GM19372 (cell line): ENCODE data around the gene TNFSF9.
A peak's percentile ranks its signal among the peaks of the same experiment; 100 is the strongest.

ENCODE experiments used
- ATAC-seq: cut with Tn5 transposase; IDR thresholded peaks from one replicate; pipeline ENCODE4 v1.9.1; 2021; ENCODE audit warnings: mild to moderate bottlenecking, low read depth, moderate library complexity; ENCODE audit not compliant: unreplicated experiment

The TNFSF9 gene

GRCh38 chr19:6530386-6531162 lies at the start of gene TNFSF9:
TSS of gene TNFSF9 (plus strand) at chr19:6531026. CDS start at chr19:6531037, 11 bp downstream.
- ATAC-seq: peak; percentile 37

- peak; percentile 53 for ATAC-seq
Observed at GRCh38 chr19:6481541-6482342, 49.1 kb upstream of the TNFSF9 start, which contains the start of gene DENND1C. TSS of gene DENND1C (minus strand) at chr19:6481787. CDS start at chr19:6481695, 92 bp downstream.

GRCh38 chr19:6482343-6482686 lies 48.5 kb upstream of the TNFSF9 start:
- no peak for ATAC-seq

GRCh38 chr19:6483235-6483634 lies 47.6 kb upstream of the TNFSF9 start:
- ATAC-seq: no peak

- no peak for ATAC-seq
Observed at GRCh38 chr19:6484230-6484629, 46.6 kb upstream of the TNFSF9 start.

- ATAC-seq: no peak
Observed at GRCh38 chr19:6484831-6485230, 46.0 kb upstream of the TNFSF9 start.

GRCh38 chr19:6489278-6490061 lies 41.4 kb upstream of the TNFSF9 start:
- ATAC-seq: no peak

GRCh38 chr19:6490134-6490533 lies 40.7 kb upstream of the TNFSF9 start:
- ATAC-seq: no peak

- no peak for ATAC-seq
Observed at GRCh38 chr19:6491802-6492592, 38.8 kb upstream of the TNFSF9 start.

- ATAC-seq: no peak
Observed at GRCh38 chr19:6494438-6495036, 36.3 kb upstream of the TNFSF9 start.

- ATAC-seq: no peak
Observed at GRCh38 chr19:6495947-6496346, 34.9 kb upstream of the TNFSF9 start.

- no peak for ATAC-seq
Observed at GRCh38 chr19:6498294-6499036, 32.4 kb upstream of the TNFSF9 start.

- ATAC-seq: no peak
Observed at GRCh38 chr19:6499052-6499790, 31.6 kb upstream of the TNFSF9 start.

- no peak for ATAC-seq
Observed at GRCh38 chr19:6500837-6501739, 29.7 kb upstream of the TNFSF9 start.

- ATAC-seq: no peak
Observed at GRCh38 chr19:6501740-6502648, 28.8 kb upstream of the TNFSF9 start, which contains the start of gene TUBB4A. TSS of gene TUBB4A (minus strand) at chr19:6502309. CDS start at chr19:6502212, 97 bp downstream.
